Mesenchymal stem cell (in vitro differentiated cells and primary cell): ENCODE results near the gene MATN3.

Source experiments
- DNase-seq: peaks from one replicate; pipeline ENCODE4 v3.0.0-alpha.2; 2013
- H2AFZ ChIP-seq: one replicate; pipeline ENCODE4 v1.6.1; 2013; ENCODE audit warnings: low read depth, mild to moderate bottlenecking, control low read depth, inconsistent platforms, low read length, moderate library complexity
- H2AK5ac ChIP-seq: 2 replicates; pipeline ENCODE4 v1.6.1; 2013; ENCODE audit warnings: low read length, moderate library complexity, mild to moderate bottlenecking, inconsistent platforms; ENCODE audit not compliant: severe bottlenecking
- H2BK120ac ChIP-seq: one replicate; pipeline ENCODE4 v1.6.1; 2013; ENCODE audit warnings: low read depth, mild to moderate bottlenecking, inconsistent platforms, low read length, moderate library complexity
- H2BK12ac ChIP-seq, 2 experiments: one replicate each; pipeline ENCODE4 v1.6.1; 2013; ENCODE audit warnings: inconsistent platforms in 2 of 2, low read length in 2 of 2, mild to moderate bottlenecking in 2 of 2, moderate library complexity in 2 of 2, control low read depth in 1 of 2
- H2BK15ac ChIP-seq: one replicate; pipeline ENCODE4 v1.6.1; 2013; ENCODE audit warnings: mild to moderate bottlenecking, low read depth, inconsistent platforms; ENCODE audit not compliant: poor library complexity, severe bottlenecking
- H2BK5ac ChIP-seq: 2 replicates; pipeline ENCODE4 v1.6.1; 2013; ENCODE audit warnings: low read depth, mild to moderate bottlenecking, low read length, control low read depth, inconsistent platforms; ENCODE audit not compliant: poor library complexity, severe bottlenecking
- H3K14ac ChIP-seq, 2 experiments: one replicate each; pipeline ENCODE4 v1.6.1; 2013; ENCODE audit warnings: inconsistent platforms in 2 of 2, low read length in 2 of 2, control low read depth in 1 of 2, mild to moderate bottlenecking in 1 of 2, moderate library complexity in 1 of 2
- H3K18ac ChIP-seq, 2 experiments: one replicate each; pipeline ENCODE4 v1.6.1; 2013; ENCODE audit warnings: inconsistent platforms in 2 of 2, low read length in 2 of 2, control low read depth in 1 of 2, low read depth in 1 of 2, mild to moderate bottlenecking in 1 of 2
- H3K23ac ChIP-seq, 2 experiments: one replicate each; pipeline ENCODE4 v1.6.1; 2013; ENCODE audit warnings: inconsistent platforms in 2 of 2, low read length in 2 of 2, mild to moderate bottlenecking in 2 of 2, moderate library complexity in 2 of 2, control low read depth in 1 of 2
- H3K27ac ChIP-seq: 2 replicates; pipeline ENCODE4 v1.5.1; 2013; ENCODE audit warnings: mild to moderate bottlenecking, moderate library complexity, low read length, control low read depth, inconsistent platforms; ENCODE audit not compliant: poor library complexity, severe bottlenecking
- H3K27me3 ChIP-seq, 2 experiments: 2 replicates each; pipeline versions ENCODE4 v1.6.1 to v1.7.0; 2013; ENCODE audit warnings: low read length in 2 of 2, mild to moderate bottlenecking in 2 of 2, moderate library complexity in 2 of 2, control low read depth in 1 of 2, inconsistent platforms in 1 of 2; ENCODE audit not compliant: control insufficient read depth in 1 of 2, insufficient read depth in 1 of 2
- H3K36me3 ChIP-seq, 2 experiments: 2 replicates each; pipeline versions ENCODE4 v1.6.1 to v1.7.0; 2013; ENCODE audit warnings: low read length in 2 of 2, control low read depth in 1 of 2, inconsistent platforms in 1 of 2, low read depth in 1 of 2, mild to moderate bottlenecking in 1 of 2; ENCODE audit not compliant: insufficient read depth in 2 of 2, control insufficient read depth in 1 of 2
- H3K4ac ChIP-seq, 2 experiments: one replicate each; pipeline ENCODE4 v1.6.1; 2013; ENCODE audit warnings: inconsistent platforms in 2 of 2, low read length in 2 of 2, mild to moderate bottlenecking in 2 of 2, moderate library complexity in 2 of 2, control low read depth in 1 of 2, low read depth in 1 of 2
- H3K4me1 ChIP-seq: 2 replicates; pipeline ENCODE4 v1.6.1; 2013; ENCODE audit warnings: low read depth, low read length, control low read depth; ENCODE audit not compliant: control insufficient read depth, insufficient read depth
- H3K4me2 ChIP-seq: 2 replicates; pipeline ENCODE4 v1.6.1; 2013; ENCODE audit warnings: low read length, mild to moderate bottlenecking, inconsistent platforms; ENCODE audit not compliant: poor library complexity, severe bottlenecking
- H3K4me3 ChIP-seq, 2 experiments: 2 replicates each; pipeline versions ENCODE4 v1.5.1 to v1.7.0; 2013; ENCODE audit warnings: low read length in 2 of 2, mild to moderate bottlenecking in 2 of 2, control low read depth in 1 of 2, low read depth in 1 of 2; ENCODE audit not compliant: insufficient read depth in 1 of 2
- H3K79me1 ChIP-seq: replicated peaks from 2 replicates; pipeline ENCODE4 v1.6.1; 2013; ENCODE audit warnings: mild to moderate bottlenecking, control low read depth, low read length, inconsistent platforms; ENCODE audit not compliant: poor library complexity, severe bottlenecking
- H3K9ac ChIP-seq: 2 replicates; pipeline ENCODE4 v1.7.0; 2013; ENCODE audit warnings: mild to moderate bottlenecking, low read length, moderate library complexity
- H3K9me3 ChIP-seq: 2 replicates; pipeline ENCODE4 v1.7.0; 2013; ENCODE audit warnings: mild to moderate bottlenecking, low read length; ENCODE audit not compliant: control insufficient read depth
- H4K8ac ChIP-seq: one replicate; pipeline ENCODE4 v1.6.1; 2013; ENCODE audit warnings: inconsistent platforms, mild to moderate bottlenecking, low read length, moderate library complexity
- H4K91ac ChIP-seq: one replicate; pipeline ENCODE4 v1.6.1; 2013; ENCODE audit warnings: mild to moderate bottlenecking, low read length, inconsistent platforms
- WGBS: methylation state at CpG from one replicate; pipeline ENCODE4 v1.1.7; 2013; ENCODE audit warnings: mixed read lengths; 5-methylcytosine and 5-hydroxymethylcytosine counted together

MATN3 gene

DNA sequence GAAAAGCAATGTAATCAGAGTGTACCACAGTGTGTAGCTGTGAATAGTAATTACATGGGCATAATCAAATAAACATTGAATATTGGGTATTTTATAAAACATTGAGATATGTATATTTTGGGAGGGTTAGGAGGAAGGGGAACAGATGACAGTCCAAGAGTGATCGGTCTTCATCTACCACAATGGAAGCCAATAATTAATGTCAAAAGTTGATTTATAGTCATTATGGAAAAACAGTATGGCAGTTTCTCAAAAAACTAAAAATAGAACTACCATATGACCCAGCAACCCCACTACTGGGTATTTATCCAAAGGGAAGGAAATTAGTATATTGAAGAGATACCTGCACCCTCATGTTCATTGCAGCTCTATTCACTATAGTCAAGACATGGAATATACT lies 44.8 kb upstream of the MATN3 start:
- Histone ChIP-seq H3K4me2 (no peak overlapping the region), H3K4me1 (peaks cover 9% of the 10 kb centered on the region), H3K79me1 (peaks cover 3% of the 10 kb centered on the region), H2BK12ac (no peak overlapping the region), H4K8ac (no peak overlapping the region), H3K9ac (no peak overlapping the region), H2BK15ac (no peak overlapping the region), H3K27ac (no peak overlapping the region), H3K36me3 (no peaks in the 10 kb centered on the region), H3K14ac (no peak overlapping the region), H3K18ac (no peak overlapping the region), H3K27me3 (no peaks in the 10 kb centered on the region), H2AK5ac (no peak overlapping the region), H3K4me3 (no peak overlapping the region), H3K9me3 (no peaks in the 10 kb centered on the region), H3K4ac (no peak overlapping the region), H3K23ac (no peak overlapping the region), H4K91ac (no peak overlapping the region), H2BK5ac (no peak overlapping the region), H2BK120ac (no peak overlapping the region), H2AFZ (no peak overlapping the region)
- WGBS = no CpG with 5 or more reads among the region's 1 CpG
- no peak for DNase-seq

- Histone ChIP-seq H3K4me1 (peaks cover 3% of the 10 kb centered on the region), H3K23ac (no peak overlapping the region), H3K36me3 (no peaks in the 10 kb centered on the region), H4K91ac (no peak overlapping the region), H2BK15ac (no peak overlapping the region), H2BK5ac (no peak overlapping the region), H3K4me2 (no peak overlapping the region), H3K27ac (peak overlapping the region; percentile 34), H3K18ac (no peak overlapping the region), H3K27me3 (no peaks in the 10 kb centered on the region), H4K8ac (no peak overlapping the region), H2BK12ac (no peak overlapping the region), H2AK5ac (no peak overlapping the region), H2AFZ (no peak overlapping the region), H3K4ac (no peak overlapping the region), H3K79me1 (peaks cover 3% of the 10 kb centered on the region), H3K14ac (no peak overlapping the region), H3K4me3 (no peak overlapping the region), H3K9ac (no peak overlapping the region), H2BK120ac (no peak overlapping the region), H3K9me3 (no peaks in the 10 kb centered on the region)
- no peak for DNase-seq
- 83% methylated on average over 1 of the region's 3 CpGs for WGBS
Measured at GRCh38 chr2:20054931-20055330, 42.5 kb upstream of the MATN3 start.

DNA sequence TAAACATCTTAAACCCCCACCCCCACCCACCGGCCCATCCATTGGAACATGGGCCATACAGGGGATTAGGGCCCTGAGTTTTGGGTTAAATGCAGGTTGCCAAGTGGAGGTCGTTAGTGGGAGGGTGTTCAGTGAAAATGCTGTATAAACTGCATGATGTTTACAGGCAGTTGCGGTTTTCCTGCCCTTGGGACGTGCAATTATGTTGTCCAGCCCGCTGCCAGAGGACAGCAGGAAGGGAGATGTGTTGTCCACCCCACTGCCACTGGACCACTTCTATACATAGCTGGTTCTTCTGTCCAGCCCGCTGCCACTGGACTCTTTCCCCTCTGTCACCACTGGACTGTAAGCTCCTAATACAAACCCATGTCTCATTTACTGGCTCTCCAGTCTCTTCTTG lies 41.7 kb upstream of the MATN3 start:
- Histone ChIP-seq H3K9ac (no peak overlapping the region), H3K27ac (no peak overlapping the region), H3K4me3 (no peak overlapping the region), H3K36me3 (no peaks in the 10 kb centered on the region), H4K91ac (peak overlapping the region; percentile 57), H3K4me2 (no peak overlapping the region), H2BK120ac (peak overlapping the region; percentile 21), H3K27me3 (no peaks in the 10 kb centered on the region), H2AK5ac (peak overlapping the region; percentile 25), H2BK15ac (no peak overlapping the region), H3K14ac (no peak overlapping the region), H4K8ac (no peak overlapping the region), H3K23ac (no peak overlapping the region), H3K79me1 (peaks cover 3% of the 10 kb centered on the region), H3K4ac (no peak overlapping the region), H2BK12ac (no peak overlapping the region), H3K18ac (no peak overlapping the region), H2BK5ac (no peak overlapping the region), H3K4me1 (peaks cover 3% of the 10 kb centered on the region), H3K9me3 (no peaks in the 10 kb centered on the region), H2AFZ (no peak overlapping the region)
- no peak for DNase-seq
- WGBS = 86% methylated on average over 4 of the region's 6 CpGs

- peak overlapping the region in 1 of 2 experiments; percentile 88 for H3K4me3 ChIP-seq
- peak; percentile 78 for DNase-seq
- no peak overlapping the region for H2BK5ac ChIP-seq
- H2AFZ ChIP-seq = no peak overlapping the region
- H3K4ac ChIP-seq = no peak overlapping the region
- H3K4me2 ChIP-seq = peak overlapping the region; percentile 49
- no peak overlapping the region for H4K91ac ChIP-seq
- no peak overlapping the region for H3K18ac ChIP-seq
- H3K23ac ChIP-seq = no peak overlapping the region
- H3K9me3 ChIP-seq = no peaks in the 10 kb centered on the region
- peaks cover 3% of the 10 kb centered on the region for H3K4me1 ChIP-seq
- no peak overlapping the region for H2AK5ac ChIP-seq
- no peak overlapping the region for H3K14ac ChIP-seq
- H3K27me3 ChIP-seq = no peaks in the 10 kb centered on the region
- H2BK120ac ChIP-seq = no peak overlapping the region
- H4K8ac ChIP-seq = no peak overlapping the region
- peak overlapping the region; percentile 100 for H3K27ac ChIP-seq
- no peak overlapping the region for H2BK15ac ChIP-seq
- no peak overlapping the region for H2BK12ac ChIP-seq
- peaks cover 3% of the 10 kb centered on the region for H3K79me1 ChIP-seq
- H3K9ac ChIP-seq = peak overlapping the region; percentile 97
- 24% methylated on average over 5 of the region's 5 CpGs for WGBS
- no peaks in the 10 kb centered on the region for H3K36me3 ChIP-seq
Measured at GRCh38 chr2:20052861-20053281, 40.4 kb upstream of the MATN3 start.
